OCI-LY3 (cell line): ENCODE data around the gene SIPA1L2.

ENCODE experiments used
- EZH2phosphoT487 ChIP-seq: fragments of 200-600 bp; shearing (Covaris generic); IDR thresholded peaks from 2 replicates; pipeline ENCODE4 v1.6.1; 2018; ENCODE audit warnings: antibody characterized with exemption, mixed run types, low read depth
- TF ChIP-seq, protein P1 (sequence below): fragments of 200-600, 300-600 bp; sonication (generic); IDR thresholded peaks from 2 replicates; pipeline ENCODE4 v1.5.1; 2014; ENCODE audit warnings: antibody characterized with exemption, low read length, low read depth

DNA sequence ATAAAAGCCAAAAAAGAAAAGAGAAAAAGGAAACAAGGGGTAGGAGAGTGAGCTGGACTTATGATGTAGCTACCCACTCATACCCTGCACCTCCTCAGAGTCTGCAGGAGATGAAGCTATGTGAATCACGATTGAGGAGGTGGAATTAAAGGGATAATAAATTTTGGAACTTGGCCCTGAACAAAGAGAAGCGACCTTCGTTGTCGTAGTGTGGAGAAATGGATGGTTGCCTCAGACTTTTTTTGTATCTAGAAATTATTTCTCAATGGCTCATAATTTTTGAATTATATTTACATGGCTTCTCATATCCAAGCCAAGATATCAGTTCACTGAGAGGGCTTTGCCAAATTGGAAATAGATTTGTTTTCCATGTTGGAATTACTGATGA lies 37.8 kb upstream of the SIPA1L2 start:
- TF ChIP-seq, protein P1, sequence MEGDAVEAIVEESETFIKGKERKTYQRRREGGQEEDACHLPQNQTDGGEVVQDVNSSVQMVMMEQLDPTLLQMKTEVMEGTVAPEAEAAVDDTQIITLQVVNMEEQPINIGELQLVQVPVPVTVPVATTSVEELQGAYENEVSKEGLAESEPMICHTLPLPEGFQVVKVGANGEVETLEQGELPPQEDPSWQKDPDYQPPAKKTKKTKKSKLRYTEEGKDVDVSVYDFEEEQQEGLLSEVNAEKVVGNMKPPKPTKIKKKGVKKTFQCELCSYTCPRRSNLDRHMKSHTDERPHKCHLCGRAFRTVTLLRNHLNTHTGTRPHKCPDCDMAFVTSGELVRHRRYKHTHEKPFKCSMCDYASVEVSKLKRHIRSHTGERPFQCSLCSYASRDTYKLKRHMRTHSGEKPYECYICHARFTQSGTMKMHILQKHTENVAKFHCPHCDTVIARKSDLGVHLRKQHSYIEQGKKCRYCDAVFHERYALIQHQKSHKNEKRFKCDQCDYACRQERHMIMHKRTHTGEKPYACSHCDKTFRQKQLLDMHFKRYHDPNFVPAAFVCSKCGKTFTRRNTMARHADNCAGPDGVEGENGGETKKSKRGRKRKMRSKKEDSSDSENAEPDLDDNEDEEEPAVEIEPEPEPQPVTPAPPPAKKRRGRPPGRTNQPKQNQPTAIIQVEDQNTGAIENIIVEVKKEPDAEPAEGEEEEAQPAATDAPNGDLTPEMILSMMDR, result no peak
- TF ChIP-seq EZH2phosphoT487, result no peak
